GM21576 (cell line): ENCODE measurements around the gene OMA1.
"Not testable (repeated sequence)": the region's sequence is repeated elsewhere in the genome, so short reads cannot be mapped to it uniquely, and the experiment has no call there.

Experiments used
- ATAC-seq: cut with Tn5 transposase; IDR thresholded peaks from one replicate; pipeline ENCODE4 v1.9.1; 2021; ENCODE audit warnings: mild to moderate bottlenecking, moderate library complexity; ENCODE audit not compliant: unreplicated experiment

OMA1 gene

DNA sequence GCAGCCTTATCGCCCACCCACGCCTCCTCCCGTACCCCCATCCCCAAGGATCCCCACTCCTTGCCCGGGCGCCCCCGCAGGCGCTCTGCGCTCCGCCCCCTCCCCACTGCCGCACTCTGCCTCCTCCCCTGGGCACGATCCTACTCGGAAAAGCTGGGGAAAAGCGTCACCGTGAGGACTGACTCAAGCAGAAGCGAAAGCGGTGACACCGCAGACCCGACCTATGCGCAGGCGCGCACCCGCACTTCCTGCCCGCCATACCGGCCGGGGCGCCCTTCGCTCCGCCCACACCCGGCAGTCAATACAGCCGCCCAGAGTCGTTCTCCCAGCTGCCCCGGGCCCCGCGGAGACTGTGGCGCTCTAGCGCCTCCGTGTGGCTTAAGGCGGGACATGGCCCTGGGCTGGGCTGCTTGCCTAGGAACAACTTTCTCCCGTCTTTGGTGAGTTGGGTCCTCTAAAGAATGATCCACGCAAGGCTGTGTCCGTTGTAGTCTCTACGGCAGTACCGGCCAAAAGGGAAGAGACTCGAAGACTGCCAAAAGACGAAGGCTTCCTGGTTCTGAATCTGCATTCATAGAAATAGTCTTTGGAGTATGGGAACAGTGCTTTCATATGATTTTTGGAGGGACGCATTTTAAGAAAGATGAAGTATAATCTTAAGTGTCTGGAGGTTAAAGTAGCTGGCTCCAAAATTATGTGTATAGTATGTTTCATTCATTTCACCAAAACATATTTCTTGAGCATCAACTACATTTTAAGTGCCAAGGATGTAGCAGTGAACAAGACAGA lies at the start of gene OMA1:
OMA1 (minus strand) TSS at position 207 of the 789 bp plus-strand sequence. CDS start 7,432 bp downstream, outside the sequence.
- ATAC-seq = peak; percentile 97

DNA sequence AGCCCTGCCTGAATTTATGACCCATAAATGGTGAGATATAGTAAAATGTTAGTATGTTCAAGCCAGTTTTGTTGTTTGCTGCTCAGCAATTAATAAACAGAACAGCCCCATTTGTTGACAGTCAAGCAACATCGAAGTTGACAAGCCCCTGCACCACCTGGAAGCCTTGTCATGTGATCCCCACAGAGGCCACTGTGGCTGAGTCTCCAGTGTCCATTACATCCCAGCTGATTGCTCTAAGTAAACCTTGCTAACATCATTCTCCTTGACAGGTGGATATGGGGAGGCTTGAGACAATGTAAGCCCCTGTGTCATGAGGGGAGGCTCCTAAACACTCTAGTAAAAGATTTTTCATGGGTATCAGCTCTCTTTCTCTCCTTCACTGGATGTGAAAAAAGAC lies 48.0 kb upstream of the OMA1 start:
- no peak for ATAC-seq

DNA sequence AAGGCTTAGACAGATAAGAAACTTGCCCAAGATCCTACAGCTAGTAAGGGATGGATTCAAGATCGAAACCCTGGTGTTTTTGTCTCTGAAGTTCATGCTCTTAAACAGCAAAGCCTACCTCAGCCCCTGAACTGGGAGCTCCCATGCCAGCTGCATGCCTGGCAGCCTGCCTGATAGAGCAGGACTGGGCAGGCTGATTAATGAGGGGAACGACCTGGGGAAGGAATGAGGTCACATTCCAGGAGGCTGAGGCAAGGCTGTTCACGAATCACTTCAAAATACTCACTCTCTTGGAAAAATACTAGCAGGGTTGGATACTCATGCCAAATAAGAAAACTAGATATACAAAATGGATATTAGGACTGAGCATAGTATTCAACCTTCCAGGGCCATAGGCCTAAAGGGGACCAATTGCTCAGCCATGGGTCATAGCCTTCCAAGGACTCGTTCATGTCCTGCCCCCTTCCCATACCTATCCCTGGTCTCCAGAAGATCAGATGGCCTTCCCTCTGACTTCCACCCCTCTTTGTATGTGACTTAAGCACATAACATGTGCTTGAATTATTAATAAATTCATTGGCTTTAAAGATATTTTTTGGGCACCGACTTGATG lies 46.1 kb upstream of the OMA1 start:
- ATAC-seq = no peak

DNA sequence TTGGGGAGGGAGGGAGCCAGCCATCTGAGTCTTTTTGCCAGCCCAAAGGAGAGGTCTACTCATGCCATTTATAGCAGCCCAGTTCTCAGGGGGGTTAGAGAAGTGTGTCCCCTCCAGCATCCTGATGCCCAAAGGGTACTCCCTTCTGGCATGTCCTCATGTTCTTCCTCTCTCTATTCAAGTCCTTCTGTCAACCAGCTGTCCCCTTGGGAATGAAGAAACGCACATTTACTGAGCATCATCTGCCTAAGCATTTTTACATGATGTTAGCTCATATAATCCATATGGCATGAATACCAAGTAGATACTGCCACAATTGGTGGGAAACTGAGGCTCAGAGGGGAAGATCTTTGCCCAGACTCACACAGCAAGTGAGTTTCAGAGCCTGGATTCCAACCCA lies 45.3 kb upstream of the OMA1 start:
- no peak for ATAC-seq

DNA sequence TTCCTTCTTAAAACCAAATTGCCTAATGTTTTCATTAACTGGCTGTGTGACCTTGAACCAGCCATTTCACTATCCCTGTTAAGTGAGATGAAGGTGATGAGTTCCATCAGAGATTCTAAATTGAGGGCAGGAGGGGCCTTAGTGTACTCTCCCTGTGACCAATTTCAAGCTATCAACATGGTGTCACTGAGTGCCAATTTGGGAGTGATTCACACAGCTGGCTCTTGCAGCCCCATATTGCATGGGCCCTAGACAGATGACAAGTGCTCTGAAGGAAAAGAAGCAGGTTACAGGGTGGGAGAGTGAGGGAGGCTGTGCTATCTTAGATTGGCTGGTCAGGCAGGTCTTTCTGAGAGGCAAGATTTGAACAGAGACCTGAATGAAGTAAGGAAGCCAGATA lies 43.5 kb upstream of the OMA1 start:
- ATAC-seq = no peak

DNA sequence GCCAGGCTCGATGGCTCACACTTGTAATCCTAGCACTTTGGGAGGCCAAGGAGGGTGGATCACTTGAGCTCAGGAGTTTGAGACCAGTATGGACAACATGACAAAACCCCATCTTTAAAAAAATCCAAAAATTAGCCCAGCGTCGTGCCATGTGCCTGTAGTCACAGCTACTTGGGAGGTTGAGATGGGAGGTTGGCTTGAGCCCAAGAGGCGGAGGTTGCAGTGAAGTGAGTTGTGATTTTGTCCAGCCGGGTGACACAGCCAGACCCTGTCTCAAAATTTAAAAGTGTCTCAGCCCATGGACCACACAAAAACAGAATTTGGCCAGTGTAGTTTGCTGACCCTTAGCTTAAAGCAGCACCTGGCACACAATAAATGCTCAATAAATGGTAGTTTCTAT lies 41.9 kb upstream of the OMA1 start:
- no peak for ATAC-seq

DNA sequence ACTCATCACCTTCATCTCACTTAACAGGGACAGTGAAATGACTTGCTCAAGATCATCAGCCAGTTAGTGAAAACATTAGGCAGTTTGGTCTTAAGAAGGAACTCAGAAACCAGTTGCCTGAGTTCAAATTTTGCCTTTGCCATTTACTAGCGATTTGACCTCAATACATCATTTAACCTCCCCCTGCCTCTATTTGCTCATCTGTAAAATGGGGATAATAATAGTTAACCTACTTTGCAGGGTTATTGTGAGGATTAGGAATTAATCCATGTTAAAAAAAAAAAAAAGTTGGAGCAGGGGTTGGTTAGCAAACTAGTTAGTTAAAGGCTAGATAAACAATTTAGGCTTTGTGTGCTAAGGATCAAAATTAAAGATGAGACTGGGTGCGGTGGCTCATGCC lies 41.1 kb upstream of the OMA1 start:
- no peak for ATAC-seq

DNA sequence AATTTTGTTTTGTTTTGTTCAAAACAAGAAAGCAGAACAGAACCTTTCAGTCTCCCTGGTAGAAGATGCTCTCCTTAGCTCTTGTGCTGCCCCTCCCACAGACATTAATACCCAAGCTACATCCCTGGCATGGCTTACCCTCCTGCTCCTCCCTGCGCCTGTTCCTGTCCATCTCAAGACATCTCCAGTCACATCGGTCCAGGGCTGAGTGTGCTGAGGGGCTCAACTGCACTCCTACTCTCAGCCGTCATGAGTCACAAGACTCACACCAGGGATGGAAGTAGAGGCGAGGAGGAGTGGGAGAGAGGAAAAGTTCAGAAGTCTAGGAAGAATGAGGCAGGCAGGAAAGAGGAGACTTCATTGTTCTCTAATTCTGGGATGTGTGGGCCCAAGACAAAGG lies 39.7 kb upstream of the OMA1 start:
- ATAC-seq = no peak

DNA sequence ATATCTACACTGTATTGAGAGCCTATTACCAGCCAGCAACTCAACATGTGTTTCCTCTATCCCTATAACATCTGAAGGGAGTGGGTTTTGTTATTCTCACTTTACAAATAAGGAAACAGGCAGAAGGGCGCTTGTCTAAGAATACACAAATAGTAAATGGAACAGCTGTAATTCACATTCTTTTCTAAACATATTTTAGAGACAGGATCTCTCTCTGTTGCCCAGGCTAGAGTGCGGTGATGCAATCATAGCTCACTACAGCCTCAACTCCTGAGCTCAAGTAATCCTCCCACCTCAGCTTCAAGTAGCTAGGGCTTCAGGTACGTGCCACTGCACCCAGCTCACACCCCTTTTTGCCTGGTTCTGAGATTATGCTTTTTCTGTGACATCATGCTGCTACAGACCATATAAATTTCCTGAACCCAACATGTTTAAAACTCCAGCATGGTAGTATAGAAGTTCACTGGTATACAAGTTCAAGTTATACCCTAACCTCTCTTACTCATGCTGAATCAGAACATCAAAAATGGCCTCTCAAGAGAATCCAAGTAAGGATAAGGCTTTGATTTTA lies 39.1 kb upstream of the OMA1 start:
- ATAC-seq = no peak

DNA sequence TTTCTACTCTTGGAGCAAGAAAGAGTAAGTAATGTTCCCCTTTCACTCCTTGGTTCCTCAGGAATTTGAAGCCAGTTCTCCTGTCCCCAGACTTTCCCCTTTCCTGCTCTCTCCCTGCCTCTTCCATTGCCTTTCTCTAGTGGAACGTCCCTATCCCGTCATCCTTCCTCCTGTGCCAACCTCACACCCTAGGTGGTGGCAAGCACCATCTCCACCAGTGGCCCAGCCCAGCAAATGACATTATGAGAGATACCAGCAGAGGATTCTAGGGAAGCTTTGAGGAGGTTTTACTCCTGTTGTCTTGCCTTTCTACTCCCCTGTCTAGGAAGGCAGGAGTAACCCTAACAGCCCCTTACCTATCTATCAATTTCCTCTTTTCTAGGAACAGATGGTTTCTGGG lies 38.6 kb upstream of the OMA1 start:
- no peak for ATAC-seq

DNA sequence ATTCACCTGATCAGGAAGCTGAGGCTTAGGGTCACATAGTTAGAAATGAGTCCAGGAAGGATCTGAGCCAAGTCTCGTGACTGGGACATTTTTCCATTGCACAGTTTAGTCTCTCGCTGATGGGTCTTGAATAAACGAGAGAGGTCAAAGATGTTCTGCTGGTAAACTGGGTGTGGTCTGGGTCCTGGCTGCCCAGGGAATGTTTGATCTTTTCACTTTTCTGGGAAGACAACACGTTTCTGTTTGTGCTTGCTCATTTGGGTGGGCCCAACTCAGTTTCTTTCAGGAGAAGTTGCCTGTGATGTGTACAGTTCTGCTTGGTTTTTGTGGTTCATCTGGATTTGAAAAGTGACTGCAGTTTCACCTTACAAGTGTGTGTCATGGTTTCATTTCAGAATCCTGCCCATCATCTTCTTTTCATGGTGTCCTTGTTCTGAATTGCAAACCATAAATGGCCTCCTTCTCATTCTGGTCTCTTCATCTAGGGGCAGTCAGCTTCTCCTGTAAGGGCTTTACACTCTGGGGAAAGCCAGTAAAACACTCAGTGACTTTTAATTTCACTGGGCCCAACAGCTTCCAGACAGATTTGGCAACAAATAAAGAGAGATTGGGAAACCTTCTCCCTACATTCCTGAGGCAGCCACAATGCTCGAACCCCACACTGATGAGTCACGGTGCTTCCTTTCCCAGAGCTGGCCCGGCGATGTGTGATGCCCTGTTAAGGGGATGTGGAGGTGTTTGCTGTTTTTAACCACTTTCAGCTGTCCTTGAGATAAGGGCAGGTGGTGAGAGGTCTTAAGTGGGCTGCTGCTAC lies 37.8 kb upstream of the OMA1 start:
- peak; percentile 65 for ATAC-seq

DNA sequence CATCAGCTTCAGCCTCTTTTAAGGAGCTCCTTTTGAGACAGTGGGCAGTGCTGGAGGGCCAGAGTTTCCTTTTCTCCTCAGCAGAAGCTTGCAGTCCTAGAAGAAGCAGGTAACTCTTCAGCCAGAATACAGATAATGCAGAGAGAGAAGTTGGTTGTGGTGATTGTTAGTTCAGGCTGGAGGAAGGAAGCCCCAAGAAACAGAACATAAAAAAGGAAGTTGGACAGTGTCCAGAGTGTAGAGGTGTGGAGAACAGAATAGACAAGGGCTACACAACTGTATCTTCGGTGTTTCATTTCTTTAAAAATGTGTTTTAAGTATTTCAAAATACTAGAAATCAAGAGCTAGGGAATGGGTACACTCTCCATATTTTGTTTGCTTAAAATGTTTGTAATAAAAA lies 37.0 kb upstream of the OMA1 start:
- no peak for ATAC-seq

DNA sequence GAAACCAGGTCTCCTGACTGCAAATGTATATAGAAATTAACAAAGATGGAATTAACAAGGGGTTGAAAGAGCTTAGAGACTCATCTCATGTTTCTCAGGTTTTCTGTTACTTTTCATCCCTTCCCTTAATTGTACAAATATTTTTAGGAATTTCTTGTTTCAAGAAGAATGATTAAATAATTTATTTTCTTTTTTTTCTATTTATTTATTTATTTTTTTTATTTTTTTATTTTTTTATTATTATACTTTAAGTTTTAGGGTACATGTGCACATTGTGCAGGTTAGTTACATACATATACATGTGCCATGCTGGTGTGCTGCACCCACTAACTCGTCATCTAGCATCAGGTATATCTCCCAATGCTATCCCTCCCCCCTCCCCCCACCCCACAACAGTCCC lies 35.6 kb upstream of the OMA1 start:
- not testable (repeated sequence) for ATAC-seq

DNA sequence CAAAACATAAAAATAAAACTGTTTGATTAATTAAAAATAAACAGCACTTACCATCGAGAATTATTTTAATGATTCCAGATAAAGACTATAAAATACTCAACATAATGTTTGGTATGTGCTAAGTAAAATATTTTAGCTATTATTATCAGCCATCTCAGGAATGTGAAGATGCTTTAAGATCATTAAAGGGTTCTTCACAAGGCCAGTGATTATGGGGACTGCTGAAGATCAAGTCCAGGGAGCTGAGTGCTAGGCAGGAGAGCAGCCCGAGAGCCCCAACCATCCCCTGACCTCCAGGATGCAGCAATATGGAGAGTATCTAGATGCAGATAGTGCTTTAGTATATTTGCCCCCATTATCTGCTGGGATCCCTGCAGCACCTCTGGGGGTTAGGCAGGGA lies 35.1 kb upstream of the OMA1 start:
- ATAC-seq = no peak

DNA sequence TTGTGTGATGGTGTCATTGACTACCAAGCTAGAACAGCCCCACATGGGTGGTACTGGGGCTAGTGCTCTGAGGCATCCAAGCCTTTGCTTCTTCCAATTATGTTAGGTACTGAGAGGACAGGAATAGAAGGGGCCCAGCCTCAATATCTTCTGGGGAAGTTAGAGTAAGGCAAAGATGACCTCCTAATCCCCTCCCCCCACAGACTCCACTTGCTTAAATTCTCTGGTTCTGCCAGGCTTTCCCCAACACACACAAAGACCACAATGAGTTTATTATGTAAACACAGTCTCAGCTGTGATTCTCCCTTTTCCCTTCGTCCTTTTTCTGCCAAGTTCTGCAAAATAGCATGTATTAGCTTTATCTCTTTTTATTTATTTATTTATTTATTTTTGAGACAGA lies 33.7 kb upstream of the OMA1 start:
- no peak for ATAC-seq

DNA sequence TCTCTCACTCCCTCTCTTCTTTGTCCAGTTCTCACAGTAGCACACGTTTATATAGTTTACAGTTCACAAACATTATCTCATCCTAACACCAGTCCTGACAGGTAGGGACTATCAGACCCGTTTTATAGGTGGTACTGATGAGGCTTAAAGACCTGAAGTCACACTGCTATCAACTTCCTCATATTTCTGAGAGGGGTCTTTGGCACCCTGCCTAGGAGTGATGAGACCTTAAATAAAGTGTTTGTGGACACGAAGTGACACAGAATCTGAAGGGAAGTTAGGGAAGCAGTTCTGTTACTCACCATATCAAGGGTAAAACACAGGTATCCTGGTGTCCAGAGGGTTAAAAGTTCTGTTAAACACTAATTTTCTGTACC lies 31.1 kb upstream of the OMA1 start:
- ATAC-seq = no peak

DNA sequence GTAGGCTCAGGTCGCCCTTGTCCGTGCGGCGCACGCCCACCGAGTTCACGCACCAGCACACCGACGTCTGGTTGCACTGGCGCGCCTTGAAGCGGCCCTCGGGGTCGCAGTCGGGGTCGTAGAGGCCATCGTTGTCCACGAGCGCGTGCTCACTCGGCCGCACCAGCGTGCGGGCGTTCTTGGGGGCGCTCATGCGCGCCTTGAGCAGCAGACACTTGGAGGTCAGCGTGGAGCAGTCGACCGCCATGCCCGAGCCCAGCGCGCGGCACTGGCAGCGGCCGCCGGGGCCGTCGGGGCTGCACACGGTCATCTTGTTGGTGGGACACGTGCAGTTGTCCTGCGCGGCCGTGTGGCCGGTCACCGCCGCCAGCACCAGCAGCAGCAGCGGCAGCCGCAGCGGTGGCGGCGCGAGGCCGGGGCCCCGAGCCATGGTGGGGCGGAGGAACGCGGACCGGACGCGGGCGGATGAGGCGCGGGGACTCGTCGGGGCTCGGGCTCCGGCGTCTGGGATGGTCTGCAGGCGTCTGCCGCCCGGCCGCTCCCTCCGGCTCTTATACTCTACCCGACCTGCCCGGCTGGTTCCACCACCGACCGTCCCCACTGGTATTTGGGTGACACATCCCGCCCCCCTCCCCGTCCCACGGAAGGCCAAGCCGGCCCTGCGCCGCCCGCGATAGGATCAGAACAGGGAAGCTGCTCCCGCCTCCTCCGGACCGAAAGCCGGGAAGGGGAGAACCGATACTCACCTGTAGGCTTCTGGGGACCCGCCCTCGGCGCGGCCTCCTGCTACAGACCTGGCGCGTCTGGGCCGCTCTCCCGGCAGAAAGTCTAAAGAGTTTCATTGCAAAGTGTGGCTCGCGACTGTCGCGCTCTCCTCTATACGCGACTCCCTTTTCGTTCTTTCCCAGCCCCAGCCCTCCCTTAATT lies 30.5 kb upstream of the OMA1 start, which contains the start of gene TACSTD2:
TACSTD2 (minus strand) TSS at position 526 of the 927 bp plus-strand sequence; CDS start at position 430, 96 bp downstream.
- ATAC-seq = no peak

DNA sequence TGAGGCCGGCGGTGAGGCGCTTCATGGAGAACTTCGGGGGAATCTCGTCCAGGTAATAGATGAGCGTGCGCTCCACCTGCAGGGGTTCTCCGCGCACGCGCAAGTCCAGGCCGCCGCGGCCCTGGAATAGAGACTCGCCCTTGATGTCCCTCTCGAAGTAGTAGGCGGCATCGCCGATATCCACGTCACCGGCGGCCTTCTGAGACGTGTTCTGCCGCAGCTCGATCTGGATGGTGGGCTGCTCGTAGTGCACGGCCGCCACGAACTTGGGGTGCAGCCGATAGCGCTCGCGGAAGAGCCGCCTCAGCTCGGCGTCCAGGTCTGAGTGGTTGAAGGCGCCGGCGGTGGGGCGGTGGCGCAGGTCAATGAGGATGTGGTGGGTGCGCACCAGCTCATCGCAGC lies 29.8 kb upstream of the OMA1 start:
- no peak for ATAC-seq

DNA sequence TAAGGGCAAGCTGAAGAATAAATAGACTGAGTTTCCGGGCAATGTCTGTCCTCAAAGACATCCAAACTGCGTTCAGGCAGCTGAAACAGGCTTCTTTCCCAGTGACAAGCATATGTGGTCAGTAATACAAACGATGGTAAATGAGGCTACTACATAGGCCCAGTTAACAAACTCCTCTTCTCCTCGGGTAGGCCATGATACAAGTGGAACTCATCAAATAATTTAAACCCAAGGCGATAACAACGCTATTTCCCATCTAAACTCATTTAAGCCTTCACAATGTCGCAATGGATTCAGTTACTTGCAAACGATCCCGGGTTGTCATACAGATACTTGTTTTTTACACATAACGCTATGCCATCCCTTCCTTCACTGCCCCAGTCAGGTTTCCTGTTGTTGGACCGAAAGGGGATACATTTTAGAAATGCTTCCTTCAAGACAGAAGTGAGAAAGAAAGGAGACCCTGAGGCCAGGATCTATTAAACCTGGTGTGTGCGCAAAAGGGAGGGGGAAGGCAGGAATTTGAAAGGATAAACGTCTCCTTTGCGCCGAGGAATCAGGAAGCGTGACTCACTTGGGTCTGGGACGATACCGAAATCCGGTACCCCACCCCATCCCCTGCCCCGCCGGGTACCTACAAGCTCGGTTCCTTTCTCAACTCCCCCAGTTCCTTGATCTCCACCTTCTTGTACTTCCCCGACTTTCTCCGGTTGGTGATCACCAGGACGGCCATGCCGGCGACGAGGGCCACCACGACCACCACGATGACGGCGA lies 29.2 kb upstream of the OMA1 start:
- ATAC-seq = no peak

DNA sequence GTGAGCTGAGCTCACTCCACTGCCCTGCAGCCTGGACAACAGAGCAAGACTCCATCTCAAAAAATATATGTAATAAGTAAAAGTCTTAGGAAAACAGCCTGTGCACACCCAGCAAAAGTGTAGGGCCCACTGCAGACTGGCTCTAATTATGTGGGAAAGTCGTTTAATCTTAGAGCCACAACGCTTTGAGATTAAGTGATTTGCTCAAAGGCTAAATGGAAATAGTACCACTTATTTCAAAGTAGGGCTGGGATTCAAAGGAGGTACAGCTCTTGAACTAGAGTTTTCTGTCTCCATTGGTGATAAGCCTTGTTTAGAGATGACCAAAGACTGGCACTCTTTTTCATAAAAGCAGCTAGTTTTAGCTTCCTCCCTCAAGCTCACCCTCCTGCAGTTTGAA lies 28.3 kb upstream of the OMA1 start:
- no peak for ATAC-seq
